ENCODE results near the gene SARDH. TPM values are rescaled to one million over a fixed set of nuclear protein-coding genes. Genes with fewer than 3 reads are reported as not detected.

Gene SARDH
- total RNA-seq, 2 donors from 2014 or later, result 2.2 to 6.8 TPM

DNA sequence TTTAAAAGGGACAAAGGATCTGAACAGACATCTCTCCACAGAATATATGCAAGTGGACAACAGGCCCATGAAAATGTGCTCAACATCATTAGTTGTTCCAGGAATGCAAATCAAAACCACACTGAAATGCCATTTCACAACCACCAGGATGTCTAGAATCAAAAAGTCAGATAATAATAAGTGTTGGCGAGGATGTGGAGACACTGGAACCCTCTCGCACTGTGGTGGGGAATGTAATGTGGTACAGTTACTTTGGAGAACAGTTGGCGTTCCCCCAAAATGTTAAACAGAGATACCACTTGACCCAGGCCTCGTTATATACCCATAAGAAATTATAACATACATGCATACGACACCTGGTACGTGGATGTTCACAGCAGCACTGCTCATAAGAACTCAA lies 38.6 kb downstream of the SARDH start:
- DNase-seq (no peak), ATAC-seq (no peak)
- Mint-ChIP-seq H3K36me3 (ENCODE audit: low read depth) (peaks cover 9% of the 10 kb centered on the region), H3K27ac (peak overlapping the region; percentile 94), H3K4me3 (peak overlapping the region; percentile 3), H3K4me1 (peaks cover 34% of the 10 kb centered on the region), H3K27me3 (no peaks in the 10 kb centered on the region)
- H3K9me3 ChIP-seq (ENCODE audit: control insufficient read depth, low read length, poor library complexity, severe bottlenecking), result no peaks in the 10 kb centered on the region

DNA sequence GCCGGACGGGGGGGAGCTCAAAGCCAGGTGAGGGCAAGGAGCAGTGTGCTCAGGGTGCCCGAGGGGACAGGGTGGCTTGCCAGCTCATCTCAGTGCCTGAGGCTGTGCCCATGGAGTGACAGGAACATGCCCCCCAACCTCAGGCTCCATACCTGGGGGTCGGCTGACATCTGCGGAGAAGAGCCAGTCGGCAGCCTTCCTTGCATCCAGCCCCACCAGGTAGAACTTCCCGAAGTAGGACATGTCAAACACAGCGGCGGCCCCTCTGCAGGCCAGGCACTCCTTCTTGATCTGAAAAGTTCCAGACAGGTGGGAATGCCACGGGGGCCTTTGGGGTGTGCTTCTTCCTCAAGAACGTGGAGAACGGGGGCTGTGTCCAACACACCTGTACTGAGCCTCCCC lies 42.1 kb downstream of the SARDH start:
- no peak overlapping the region for H3K4me3 Mint-ChIP-seq
- H3K27me3 Mint-ChIP-seq, result no peaks in the 10 kb centered on the region
- ATAC-seq (no peak), DNase-seq (no peak)
- peaks cover 20% of the 10 kb centered on the region for H3K4me1 Mint-ChIP-seq
- no peak overlapping the region for H3K27ac Mint-ChIP-seq
- no peaks in the 10 kb centered on the region for H3K9me3 ChIP-seq (ENCODE audit: control insufficient read depth, low read length, poor library complexity, severe bottlenecking)
- H3K36me3 Mint-ChIP-seq (ENCODE audit: low read depth), result peaks cover 9% of the 10 kb centered on the region

DNA sequence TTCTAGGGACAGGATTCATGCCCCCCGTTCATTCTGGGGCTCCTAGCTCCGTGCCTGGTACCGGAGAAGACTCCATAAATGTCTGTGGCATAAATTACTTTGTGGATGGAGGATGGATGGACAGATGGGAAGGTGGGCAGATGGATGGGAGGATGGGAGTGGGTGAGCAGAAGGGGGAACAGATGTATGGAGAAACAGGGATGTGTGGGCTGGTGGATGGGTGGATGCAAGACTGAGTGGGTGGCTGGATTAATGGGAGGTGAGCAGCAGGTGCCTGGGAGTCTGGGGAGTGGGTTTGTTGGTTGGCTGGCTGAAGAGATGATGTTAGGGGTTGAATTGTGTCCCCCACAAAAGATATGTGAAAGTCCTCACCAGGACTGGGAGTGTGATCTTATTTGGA lies 43.5 kb downstream of the SARDH start:
- ATAC-seq, result no peak

DNA sequence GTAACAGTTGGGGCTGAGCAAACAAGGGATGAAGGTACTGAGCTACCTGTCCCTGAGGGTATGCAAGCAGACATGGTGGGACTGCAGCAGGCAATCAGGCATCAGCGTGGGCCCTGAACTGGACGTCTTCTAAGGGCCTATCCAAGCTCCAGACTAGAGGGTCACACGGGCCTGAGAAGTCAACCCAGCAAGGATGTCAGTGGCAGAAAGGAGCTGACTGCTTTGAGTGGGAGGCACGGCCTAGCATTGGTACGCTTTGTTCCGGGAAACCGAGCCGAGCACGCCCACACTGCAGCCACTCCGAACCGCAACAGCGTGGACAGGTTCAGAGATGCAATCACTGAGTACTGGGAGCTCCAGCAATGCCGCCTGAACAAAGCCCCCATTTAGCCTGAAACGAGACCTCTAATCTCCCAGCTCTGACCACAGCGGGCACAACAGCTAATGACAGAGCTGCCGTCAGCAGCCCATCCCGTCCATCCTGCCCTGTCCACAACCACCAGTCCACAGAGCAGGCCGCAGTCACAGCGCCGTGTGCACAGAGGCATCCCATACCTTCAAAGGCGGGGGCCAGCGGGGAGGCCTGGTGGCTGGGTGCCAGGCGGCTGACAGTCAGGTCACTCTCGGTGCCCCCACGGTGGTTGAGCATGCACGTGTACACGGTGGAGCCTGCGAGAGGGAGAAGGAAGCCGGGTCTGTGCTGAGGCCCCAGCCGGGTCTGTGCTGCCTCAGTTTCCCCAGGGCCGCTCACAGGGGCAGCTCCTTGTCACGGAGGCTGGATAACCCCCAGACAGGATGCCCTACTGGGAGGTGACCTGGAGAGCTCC lies 44.2 kb downstream of the SARDH start:
- no peak for ATAC-seq
- H3K4me3 Mint-ChIP-seq, result no peak overlapping the region
- H3K27ac Mint-ChIP-seq, result no peak overlapping the region
- peaks cover 12% of the 10 kb centered on the region for H3K4me1 Mint-ChIP-seq
- no peaks in the 10 kb centered on the region for H3K27me3 Mint-ChIP-seq
- DNase-seq, result no peak
- no peaks in the 10 kb centered on the region for H3K9me3 ChIP-seq (ENCODE audit: control insufficient read depth, low read length, poor library complexity, severe bottlenecking)
- peaks cover 9% of the 10 kb centered on the region for H3K36me3 Mint-ChIP-seq (ENCODE audit: low read depth)

More for the DNA sequence above, 43.5 kb downstream of the SARDH start:
- peaks cover 9% of the 10 kb centered on the region for H3K36me3 Mint-ChIP-seq (ENCODE audit: low read depth)
- no peaks in the 10 kb centered on the region for H3K9me3 ChIP-seq (ENCODE audit: control insufficient read depth, low read length, poor library complexity, severe bottlenecking)
- H3K27me3 Mint-ChIP-seq, result no peaks in the 10 kb centered on the region
- H3K4me3 Mint-ChIP-seq, result no peak overlapping the region
- peaks cover 12% of the 10 kb centered on the region for H3K4me1 Mint-ChIP-seq
- H3K27ac Mint-ChIP-seq, result peak overlapping the region; percentile 54
- no peak for DNase-seq

DNA sequence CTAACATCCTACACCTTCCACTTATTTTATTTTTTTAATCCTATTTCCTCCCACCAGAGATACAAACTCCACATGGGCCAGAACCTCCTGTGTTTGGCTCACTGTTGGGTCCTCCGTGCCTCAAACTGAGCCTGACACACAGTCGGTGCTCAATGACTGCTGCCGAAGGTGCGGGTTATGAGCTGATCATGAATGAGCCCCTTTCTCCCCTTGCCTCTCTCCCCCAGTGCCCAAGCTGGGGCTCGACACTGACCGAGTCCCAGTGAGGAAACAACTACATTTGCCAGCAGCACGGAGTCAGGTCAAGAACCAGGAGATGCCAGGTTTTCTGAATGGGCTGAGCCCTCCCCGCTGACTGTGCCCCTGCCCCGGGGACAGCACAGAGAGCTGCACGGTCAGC lies 45.0 kb downstream of the SARDH start:
- H3K4me1 Mint-ChIP-seq, result peaks cover 6% of the 10 kb centered on the region

DNA sequence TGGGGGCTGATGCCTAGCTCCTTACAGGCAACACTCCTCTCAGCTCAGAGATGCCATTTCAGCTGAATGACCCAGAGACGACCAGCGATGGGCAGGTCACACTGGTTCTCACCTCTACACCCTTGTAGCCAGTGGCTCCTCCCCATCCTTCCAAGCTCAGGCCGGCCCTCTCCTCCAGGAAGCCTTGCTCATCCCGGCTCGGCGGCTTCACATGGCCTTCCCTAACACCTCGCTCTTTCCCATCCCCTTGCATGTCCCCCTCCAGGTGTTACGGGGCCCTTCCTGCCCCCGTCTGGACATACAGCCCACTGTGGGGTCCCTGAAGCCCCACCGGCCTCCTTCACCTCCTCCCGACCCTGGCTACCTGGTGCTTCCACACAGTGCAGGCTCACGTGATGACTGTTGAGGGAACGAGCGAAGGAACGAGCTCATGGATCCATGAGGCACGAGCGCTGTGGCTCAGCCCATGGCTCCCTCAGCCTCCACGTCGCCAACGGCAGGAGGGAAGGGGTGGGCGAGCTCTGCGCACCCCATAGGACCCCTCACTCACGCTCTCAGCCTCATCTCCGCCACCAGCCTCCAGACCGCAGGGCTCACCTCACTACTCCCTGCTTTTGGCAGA lies 45.7 kb downstream of the SARDH start:
- Mint-ChIP-seq H3K4me3 (no peak overlapping the region), H3K4me1 (peaks cover 4% of the 10 kb centered on the region), H3K36me3 (ENCODE audit: low read depth) (peaks cover 7% of the 10 kb centered on the region), H3K27me3 (no peaks in the 10 kb centered on the region), H3K27ac (peak overlapping the region; percentile 19)
- ATAC-seq (no peak), DNase-seq (no peak)
- no peaks in the 10 kb centered on the region for H3K9me3 ChIP-seq (ENCODE audit: control insufficient read depth, low read length, poor library complexity, severe bottlenecking)

More for the DNA sequence above, 45.0 kb downstream of the SARDH start:
- Mint-ChIP-seq H3K4me3 (no peak overlapping the region), H3K36me3 (ENCODE audit: low read depth) (peaks cover 7% of the 10 kb centered on the region), H3K27ac (no peak overlapping the region), H3K27me3 (no peaks in the 10 kb centered on the region)
- ATAC-seq (no peak), DNase-seq (no peak)
- H3K9me3 ChIP-seq (ENCODE audit: control insufficient read depth, low read length, poor library complexity, severe bottlenecking), result no peaks in the 10 kb centered on the region

DNA sequence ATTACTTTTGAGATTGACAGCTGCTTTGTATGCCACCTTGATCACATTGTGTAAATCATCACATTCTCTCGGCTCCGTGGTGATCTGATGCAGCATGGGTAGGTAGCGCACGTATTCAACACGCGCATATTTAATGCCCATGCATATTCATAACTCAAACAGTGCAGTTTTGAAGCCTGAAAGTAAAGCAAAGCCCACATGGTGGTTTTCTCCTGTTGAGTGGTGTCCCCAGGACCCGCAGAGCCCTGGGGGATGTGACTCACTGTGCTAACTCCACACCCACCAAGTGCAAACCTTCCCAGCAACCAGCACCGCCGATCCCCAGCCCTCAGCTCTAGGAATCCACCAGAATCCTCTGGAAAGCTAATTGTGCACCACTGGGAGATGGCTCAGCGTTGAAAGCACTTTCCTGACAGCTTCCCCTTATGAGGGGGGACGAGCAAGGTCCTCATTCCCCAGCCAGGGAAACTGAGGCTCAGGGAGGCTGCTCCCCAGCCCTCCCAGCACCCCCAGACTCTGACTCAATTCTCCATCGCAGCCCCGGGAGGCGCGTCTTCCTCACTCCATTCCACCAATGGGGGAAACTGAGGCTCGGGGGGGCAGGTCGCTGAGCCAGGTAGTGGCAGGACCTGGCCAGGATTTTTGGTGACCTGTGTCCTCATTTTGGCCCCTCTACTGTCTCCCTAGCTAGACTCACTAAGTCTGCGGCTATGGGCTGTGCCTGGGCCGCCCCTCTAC lies 46.4 kb downstream of the SARDH start:
- ATAC-seq (no peak), DNase-seq (no peak)
- no peaks in the 10 kb centered on the region for H3K9me3 ChIP-seq (ENCODE audit: control insufficient read depth, low read length, poor library complexity, severe bottlenecking)
- Mint-ChIP-seq H3K36me3 (ENCODE audit: low read depth) (peaks cover 4% of the 10 kb centered on the region), H3K4me1 (peaks cover 4% of the 10 kb centered on the region), H3K4me3 (no peak overlapping the region), H3K27me3 (no peaks in the 10 kb centered on the region), H3K27ac (peak overlapping the region; percentile 19)

DNA sequence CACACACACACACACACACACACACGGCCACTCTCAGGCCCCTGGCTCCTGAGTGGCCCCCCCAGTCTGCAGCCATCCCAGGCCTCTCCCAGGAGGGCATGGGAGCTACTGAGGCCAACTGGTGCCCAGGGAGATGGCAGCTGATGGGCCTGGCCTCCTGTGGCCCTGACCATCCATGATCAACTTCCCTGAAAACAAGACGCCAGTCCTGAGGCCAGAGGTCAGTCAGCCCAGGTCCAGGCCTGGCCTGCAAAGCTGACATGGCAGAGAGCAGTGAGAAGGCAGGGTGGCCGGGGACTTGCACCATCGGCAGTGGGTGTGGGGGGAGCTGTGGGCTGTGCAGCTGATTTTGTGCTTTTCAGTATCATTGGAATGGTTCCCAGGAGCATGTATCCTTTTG lies 47.0 kb downstream of the SARDH start:
- Mint-ChIP-seq H3K27me3 (no peaks in the 10 kb centered on the region), H3K36me3 (ENCODE audit: low read depth) (peaks cover 2% of the 10 kb centered on the region), H3K27ac (no peak overlapping the region), H3K4me3 (no peak overlapping the region), H3K4me1 (peaks cover 2% of the 10 kb centered on the region)
- ATAC-seq (no peak), DNase-seq (no peak)
- H3K9me3 ChIP-seq (ENCODE audit: control insufficient read depth, low read length, poor library complexity, severe bottlenecking), result no peaks in the 10 kb centered on the region

DNA sequence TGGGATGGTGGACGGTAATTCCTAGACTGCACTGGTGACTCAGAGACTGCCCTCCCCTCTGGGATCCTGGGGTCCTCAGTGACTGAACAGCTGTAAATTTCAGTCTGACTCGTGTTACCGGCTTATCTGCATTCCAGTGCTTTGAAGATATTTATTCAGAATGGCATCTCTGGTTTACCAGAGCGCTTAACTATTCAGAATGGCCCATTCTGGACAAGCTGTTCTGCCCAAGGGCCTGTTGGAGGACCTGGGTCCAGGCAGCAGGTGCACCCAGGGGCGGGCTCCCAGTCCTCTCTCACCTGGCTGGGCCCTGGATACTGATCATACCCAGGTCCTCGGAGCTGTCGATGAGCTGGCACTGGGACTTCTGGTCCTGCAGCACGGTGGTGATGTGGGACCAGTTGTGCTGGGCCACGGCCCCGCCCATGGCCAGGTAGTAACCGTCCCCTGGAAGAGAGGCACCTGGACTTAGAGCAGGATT lies 48.0 kb downstream of the SARDH start:
- Mint-ChIP-seq H3K4me3 (no peak overlapping the region), H3K27ac (no peak overlapping the region), H3K36me3 (ENCODE audit: low read depth) (peaks cover 2% of the 10 kb centered on the region), H3K4me1 (peaks cover 2% of the 10 kb centered on the region), H3K27me3 (no peaks in the 10 kb centered on the region)
- DNase-seq, result no peak
- H3K9me3 ChIP-seq (ENCODE audit: control insufficient read depth, low read length, poor library complexity, severe bottlenecking), result no peaks in the 10 kb centered on the region
- ATAC-seq, result no peak

DNA sequence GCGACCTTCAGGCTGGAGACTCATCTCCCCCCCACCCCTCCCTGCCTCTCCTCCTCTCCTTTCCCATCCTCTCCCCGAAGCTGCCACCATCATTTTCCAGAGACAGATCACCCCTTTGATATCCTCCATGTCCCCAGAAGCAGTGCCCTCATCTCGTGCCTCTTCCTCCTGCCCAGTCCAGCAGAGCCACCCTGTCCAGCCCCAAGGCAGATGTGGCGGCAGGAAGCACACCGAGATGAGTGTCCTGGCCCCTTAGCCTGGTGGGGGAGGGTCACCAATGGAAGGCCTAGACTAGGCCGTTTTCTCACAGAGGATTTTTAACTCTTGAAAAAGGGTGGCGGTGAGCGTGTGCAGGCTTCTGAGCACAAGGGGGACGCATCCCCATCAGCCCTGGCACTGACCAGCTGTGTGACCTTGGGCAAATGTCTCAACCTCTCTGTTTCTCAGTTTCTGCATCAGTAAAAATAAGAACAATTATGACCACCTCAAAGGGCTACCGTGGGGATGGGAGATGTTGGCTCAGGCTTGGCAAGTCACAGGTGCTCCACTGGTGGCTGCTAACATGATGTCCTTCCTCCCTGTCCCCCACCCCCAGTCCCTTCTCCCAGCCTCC lies 48.9 kb downstream of the SARDH start:
- no peak overlapping the region for H3K27ac Mint-ChIP-seq
- peaks cover under 1% of the 10 kb centered on the region for H3K4me1 Mint-ChIP-seq
- no peaks in the 10 kb centered on the region for H3K36me3 Mint-ChIP-seq (ENCODE audit: low read depth)
- no peak for DNase-seq
- ATAC-seq, result no peak
- H3K27me3 Mint-ChIP-seq, result no peaks in the 10 kb centered on the region
- no peaks in the 10 kb centered on the region for H3K9me3 ChIP-seq (ENCODE audit: control insufficient read depth, low read length, poor library complexity, severe bottlenecking)
- H3K4me3 Mint-ChIP-seq, result no peak overlapping the region

DNA sequence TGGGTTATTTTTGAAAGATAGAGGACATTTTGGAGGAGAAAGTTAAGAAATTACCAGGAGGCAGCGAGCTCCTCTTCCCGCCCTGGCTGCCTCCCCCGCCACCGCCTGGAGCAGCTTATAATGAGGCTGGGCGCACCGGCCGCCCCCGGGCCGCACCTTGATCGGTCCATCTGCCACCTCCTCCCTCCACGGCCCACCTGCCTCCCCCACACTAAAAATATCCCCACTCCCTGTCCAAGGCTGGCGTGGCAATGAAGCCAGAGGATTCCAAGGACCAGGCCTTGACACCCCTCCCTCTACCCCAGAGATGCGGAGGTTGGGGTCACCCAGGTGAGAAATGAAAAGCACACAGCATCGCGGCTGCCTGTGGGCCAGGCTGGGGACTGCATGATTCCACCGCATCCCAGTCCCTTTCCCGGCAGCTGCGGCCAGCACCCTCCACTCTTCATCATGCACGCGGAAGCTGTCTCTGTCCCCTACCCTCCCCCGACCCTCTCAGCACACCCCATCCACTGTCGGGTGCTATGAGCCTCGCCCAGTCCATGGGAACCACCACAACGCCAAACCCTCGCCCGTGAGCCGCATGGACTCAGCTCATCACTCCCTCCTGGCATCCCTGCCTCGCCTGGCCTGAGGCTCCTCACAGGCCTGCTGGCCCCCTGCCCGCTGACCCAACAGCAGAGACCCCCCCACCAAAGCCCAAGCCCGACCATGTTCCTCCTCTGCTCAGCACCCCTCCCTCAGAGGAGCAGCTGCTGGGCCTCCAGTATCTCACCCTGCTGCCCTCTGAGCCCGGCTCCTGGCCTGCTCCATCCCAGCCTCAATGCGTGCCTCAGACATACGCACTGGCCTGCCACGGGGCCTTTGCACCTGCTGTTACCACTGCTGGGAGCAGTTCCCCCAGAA lies 50.0 kb downstream of the SARDH start:
- Mint-ChIP-seq H3K27ac (peak overlapping the region; percentile 39), H3K36me3 (ENCODE audit: low read depth) (no peaks in the 10 kb centered on the region)
- no peak for ATAC-seq

More for the DNA sequence above, 50.0 kb downstream of the SARDH start:
- Mint-ChIP-seq H3K27me3 (no peaks in the 10 kb centered on the region), H3K4me1 (peaks cover 9% of the 10 kb centered on the region), H3K4me3 (no peak overlapping the region)
- no peak for DNase-seq
- H3K9me3 ChIP-seq (ENCODE audit: control insufficient read depth, low read length, poor library complexity, severe bottlenecking), result no peaks in the 10 kb centered on the region

Measured in T-helper 17 cell (primary cell).